ENCODE results near the gene KMT5B. TPM values are rescaled to one million over a fixed set of nuclear protein-coding genes. Genes with fewer than 3 reads are reported as not detected.

KMT5B gene
- total RNA-seq, 1 donor from 2014 or later = 24.3 TPM

DNA sequence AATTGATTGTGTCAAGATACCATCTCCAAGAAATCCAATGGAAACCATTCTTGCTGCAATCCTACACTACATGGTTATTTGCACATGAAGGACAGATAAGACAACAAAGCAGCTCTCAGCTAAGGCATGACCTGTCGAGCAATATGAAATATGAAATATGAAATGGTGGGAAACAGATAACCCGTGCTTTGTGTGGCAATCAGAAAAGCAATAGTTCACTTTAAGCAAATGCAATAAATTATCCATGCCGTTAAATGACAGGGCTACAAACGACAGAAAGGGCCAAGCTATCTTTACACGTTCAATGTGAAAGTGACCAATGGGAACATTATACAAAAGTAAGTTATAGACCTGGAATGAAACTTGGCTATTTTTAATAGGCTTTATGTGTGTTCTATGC is 35.2 kb downstream of the KMT5B start:
- intact Hi-C loops (cut with micrococcal nuclease) = no loop called here
- TF ChIP-seq, protein P1, sequence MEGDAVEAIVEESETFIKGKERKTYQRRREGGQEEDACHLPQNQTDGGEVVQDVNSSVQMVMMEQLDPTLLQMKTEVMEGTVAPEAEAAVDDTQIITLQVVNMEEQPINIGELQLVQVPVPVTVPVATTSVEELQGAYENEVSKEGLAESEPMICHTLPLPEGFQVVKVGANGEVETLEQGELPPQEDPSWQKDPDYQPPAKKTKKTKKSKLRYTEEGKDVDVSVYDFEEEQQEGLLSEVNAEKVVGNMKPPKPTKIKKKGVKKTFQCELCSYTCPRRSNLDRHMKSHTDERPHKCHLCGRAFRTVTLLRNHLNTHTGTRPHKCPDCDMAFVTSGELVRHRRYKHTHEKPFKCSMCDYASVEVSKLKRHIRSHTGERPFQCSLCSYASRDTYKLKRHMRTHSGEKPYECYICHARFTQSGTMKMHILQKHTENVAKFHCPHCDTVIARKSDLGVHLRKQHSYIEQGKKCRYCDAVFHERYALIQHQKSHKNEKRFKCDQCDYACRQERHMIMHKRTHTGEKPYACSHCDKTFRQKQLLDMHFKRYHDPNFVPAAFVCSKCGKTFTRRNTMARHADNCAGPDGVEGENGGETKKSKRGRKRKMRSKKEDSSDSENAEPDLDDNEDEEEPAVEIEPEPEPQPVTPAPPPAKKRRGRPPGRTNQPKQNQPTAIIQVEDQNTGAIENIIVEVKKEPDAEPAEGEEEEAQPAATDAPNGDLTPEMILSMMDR (IDR thresholded peaks at IDR 0.05; ENCODE audit: borderline replicate concordance) = no peak
- H3K27me3 ChIP-seq (ENCODE audit: low read depth) = no peaks in the 10 kb centered on the region
- H3K36me3 ChIP-seq = peaks cover 96% of the 10 kb centered on the region
- no peak overlapping the region for H3K4me3 ChIP-seq
- no peaks in the 10 kb centered on the region for H3K9me3 ChIP-seq (replicated peaks)
- no peaks in the 10 kb centered on the region for H3K4me1 ChIP-seq
- H3K27ac ChIP-seq (replicated peaks) = no peak overlapping the region
- DNase-seq = no peak

GRCh38 chr11:68173926-68174325 is 39.2 kb downstream of the KMT5B start:
- no peaks in the 10 kb centered on the region for H3K9me3 ChIP-seq (replicated peaks)
- DNase-seq = no peak
- H3K36me3 ChIP-seq = peaks cover 99% of the 10 kb centered on the region
- TF ChIP-seq, protein P1 (IDR thresholded peaks at IDR 0.05; ENCODE audit: borderline replicate concordance) = no peak
- H3K27me3 ChIP-seq (ENCODE audit: low read depth) = no peaks in the 10 kb centered on the region
- no peaks in the 10 kb centered on the region for H3K4me1 ChIP-seq
- intact Hi-C loops (cut with micrococcal nuclease) = no loop called here
- H3K4me3 ChIP-seq = no peak overlapping the region
- no peak overlapping the region for H3K27ac ChIP-seq (replicated peaks)

DNA sequence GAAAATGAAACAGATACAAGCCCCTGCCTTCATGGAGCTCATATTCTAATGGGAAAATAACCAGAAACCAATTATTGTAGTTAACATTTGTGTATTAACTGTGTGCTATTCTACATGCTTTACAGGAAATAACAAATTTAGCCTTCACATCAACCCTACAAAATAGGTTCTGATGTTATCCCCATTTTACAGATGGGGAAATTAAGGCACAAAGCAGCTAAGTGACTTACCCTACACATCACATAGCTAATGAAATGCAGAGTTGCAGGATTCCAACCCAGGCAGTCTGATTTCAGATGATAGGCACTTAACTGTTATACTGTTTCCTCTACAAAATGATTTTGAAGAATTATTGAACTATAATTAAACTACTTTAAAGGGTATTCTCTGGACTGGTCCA is 43.7 kb downstream of the KMT5B start:
- Histone ChIP-seq H3K4me1 (no peaks in the 10 kb centered on the region), H3K4me3 (no peak overlapping the region), H3K9me3 (replicated peaks) (no peaks in the 10 kb centered on the region), H3K27me3 (ENCODE audit: low read depth) (no peaks in the 10 kb centered on the region), H3K36me3 (peaks cover 100% of the 10 kb centered on the region), H3K27ac (replicated peaks) (no peak overlapping the region)
- TF ChIP-seq, protein P1 (IDR thresholded peaks at IDR 0.05; ENCODE audit: borderline replicate concordance) = no peak
- intact Hi-C loops (cut with micrococcal nuclease) = no loop called here
- DNase-seq = no peak

DNA sequence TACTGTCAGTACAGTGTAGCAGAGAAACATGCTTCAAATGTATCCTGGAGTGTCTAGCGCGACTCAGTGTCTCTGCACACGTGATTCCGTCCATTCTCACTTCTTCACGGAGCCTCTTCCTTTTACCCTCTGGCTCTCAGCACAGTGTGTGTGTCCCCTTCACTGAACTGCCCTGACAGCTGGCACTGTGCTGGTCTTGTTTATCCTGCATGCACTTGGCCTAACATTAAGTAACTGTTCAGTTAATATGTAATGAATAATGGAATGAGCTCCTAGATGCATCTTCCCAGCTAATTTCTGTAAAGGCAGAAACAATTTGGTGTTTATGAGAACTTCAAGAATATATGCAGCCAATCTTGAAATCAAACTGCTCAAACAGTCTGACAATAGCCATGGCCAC is 44.4 kb downstream of the KMT5B start:
- peaks cover 100% of the 10 kb centered on the region for H3K36me3 ChIP-seq
- TF ChIP-seq, protein P1 (IDR thresholded peaks at IDR 0.05; ENCODE audit: borderline replicate concordance) = no peak
- H3K27me3 ChIP-seq (ENCODE audit: low read depth) = no peaks in the 10 kb centered on the region
- H3K27ac ChIP-seq (replicated peaks) = no peak overlapping the region
- H3K4me1 ChIP-seq = no peaks in the 10 kb centered on the region
- intact Hi-C loops (cut with micrococcal nuclease) = no loop called here
- no peaks in the 10 kb centered on the region for H3K9me3 ChIP-seq (replicated peaks)
- DNase-seq = no peak
- H3K4me3 ChIP-seq = no peak overlapping the region

DNA sequence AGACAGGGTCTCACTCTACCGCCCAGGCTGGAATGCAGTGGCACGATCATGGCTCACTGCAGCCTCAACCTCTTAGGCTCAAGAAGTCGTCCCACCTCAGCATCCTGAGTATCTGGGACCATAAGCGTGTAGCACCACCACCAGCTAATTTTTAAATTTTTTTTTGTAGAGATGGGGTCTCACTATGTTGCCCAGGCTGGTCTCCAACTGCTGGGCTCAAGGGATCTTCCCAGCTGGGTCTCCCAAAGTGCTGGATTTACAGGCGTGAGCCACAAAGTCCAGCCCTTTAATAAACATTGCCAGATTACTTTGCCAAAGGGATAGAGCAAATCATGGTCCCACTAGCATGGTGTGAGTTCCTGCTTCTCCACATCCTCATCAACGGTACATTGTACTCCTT is 45.6 kb downstream of the KMT5B start:
- no peak for DNase-seq
- H3K9me3 ChIP-seq (replicated peaks) = no peaks in the 10 kb centered on the region
- intact Hi-C loops (cut with micrococcal nuclease) = no loop called here
- H3K27me3 ChIP-seq (ENCODE audit: low read depth) = no peaks in the 10 kb centered on the region
- TF ChIP-seq, protein P1 (IDR thresholded peaks at IDR 0.05; ENCODE audit: borderline replicate concordance) = no peak
- peaks cover 94% of the 10 kb centered on the region for H3K36me3 ChIP-seq
- no peak overlapping the region for H3K4me3 ChIP-seq
- H3K27ac ChIP-seq (replicated peaks) = no peak overlapping the region
- H3K4me1 ChIP-seq = no peaks in the 10 kb centered on the region

- H3K36me3 ChIP-seq = peaks cover 88% of the 10 kb centered on the region
- DNase-seq = no peak
- no peak overlapping the region for H3K27ac ChIP-seq (replicated peaks)
- no peaks in the 10 kb centered on the region for H3K27me3 ChIP-seq (ENCODE audit: low read depth)
- TF ChIP-seq, protein P1 (IDR thresholded peaks at IDR 0.05; ENCODE audit: borderline replicate concordance) = no peak
- H3K4me1 ChIP-seq = no peaks in the 10 kb centered on the region
- H3K4me3 ChIP-seq = no peak overlapping the region
- no peaks in the 10 kb centered on the region for H3K9me3 ChIP-seq (replicated peaks)
- intact Hi-C loops (cut with micrococcal nuclease) = no loop called here
Observed at GRCh38 chr11:68166969-68167368, 46.1 kb downstream of the KMT5B start.
